Fibroblast of lung (primary cell): ENCODE measurements around the gene ZNF543. TPM values are rescaled to one million over a fixed set of nuclear protein-coding genes. Genes with fewer than 3 reads are reported as not detected.

Source experiments
- DNase-seq, 2 donors: peaks; one replicate each; pipeline versions ENCODE4 v3.0.0 to v3.0.0-alpha.2; 2010; ENCODE audit warnings: low read depth in 2 of 2
- H2AFZ ChIP-seq: 2 replicates; pipeline ENCODE4 v1.5.1; 2012; ENCODE audit warnings: low read length, control low read depth, inconsistent platforms
- H3K27ac ChIP-seq: 2 replicates; pipeline ENCODE4 v1.5.1; 2011; ENCODE audit warnings: low read length, control low read depth; ENCODE audit not compliant: insufficient read depth
- H3K27me3 ChIP-seq: 2 replicates; pipeline ENCODE4 v1.5.1; 2011; ENCODE audit warnings: mild to moderate bottlenecking, low read length; ENCODE audit not compliant: control insufficient read depth, insufficient read depth
- H3K36me3 ChIP-seq: 2 replicates; pipeline ENCODE4 v1.5.1; 2011; ENCODE audit warnings: low read length; ENCODE audit not compliant: control insufficient read depth, insufficient read depth
- H3K4me1 ChIP-seq: 2 replicates; pipeline ENCODE4 v1.5.1; 2011; ENCODE audit warnings: low read length; ENCODE audit not compliant: control insufficient read depth, insufficient read depth; ENCODE audit errors: extremely low read depth
- H3K4me2 ChIP-seq: 2 replicates; pipeline ENCODE4 v1.5.1; 2011; ENCODE audit warnings: low read length, control low read depth; ENCODE audit not compliant: insufficient read depth; ENCODE audit errors: extremely low read depth
- H3K4me3 ChIP-seq, 4 experiments: fragments of 200-600 bp in 1 of 4; sonication (generic) in 1 of 4; replicated peaks in 1 of 4; 2 replicates each; pipeline ENCODE4 v1.5.1; 2011 to 2016; ENCODE audit warnings: low read length in 4 of 4, low read depth in 3 of 4, mild to moderate bottlenecking in 3 of 4, control low read depth in 2 of 4, inconsistent platforms in 1 of 4, mixed read lengths in 1 of 4; ENCODE audit not compliant: insufficient read depth in 1 of 4; ENCODE audit errors: control extremely low read depth in 1 of 4
- H3K79me2 ChIP-seq: 2 replicates; pipeline ENCODE4 v1.5.1; 2012; ENCODE audit warnings: mild to moderate bottlenecking, low read length, inconsistent platforms; ENCODE audit not compliant: control insufficient read depth, insufficient read depth
- H3K9ac ChIP-seq: 2 replicates; pipeline ENCODE4 v1.5.1; 2011; ENCODE audit warnings: mild to moderate bottlenecking, low read length, control low read depth; ENCODE audit not compliant: insufficient read depth
- H3K9me3 ChIP-seq: 2 replicates; pipeline ENCODE4 v1.5.1; 2012; ENCODE audit warnings: low read depth, low read length; ENCODE audit not compliant: control insufficient read depth, insufficient read depth
- H4K20me1 ChIP-seq: 2 replicates; pipeline ENCODE4 v1.5.1; 2011; ENCODE audit warnings: low read length; ENCODE audit not compliant: control insufficient read depth, insufficient read depth; ENCODE audit errors: extremely low read depth
- EZH2 ChIP-seq: IDR thresholded peaks from 2 replicates; pipeline ENCODE4 v1.5.1; 2012; ENCODE audit warnings: low read length, control low read depth, mild to moderate bottlenecking; ENCODE audit errors: missing control alignments
- polyA plus RNA-seq, 2 donors: library from polyadenylated mRNA; depleted of rRNA in 1 of 2; stranded (reverse) in 1 of 2; unstranded in 1 of 2; fragments of >200 nt; gene quantifications; 2 replicates each; pipeline ENCODE4 v1.2.1, GENCODE V29; 2011 to 2012; ENCODE audit warnings: missing spikeins in 1 of 2
- total RNA-seq: library from RNA; depleted of rRNA; stranded (reverse); fragments of >200 nt; gene quantifications from 2 replicates; pipeline ENCODE4 v1.2.1, GENCODE V29; 2014
- TF ChIP-seq, protein P1 (sequence below), 2 donors: IDR thresholded peaks in 1 of 2; conservative IDR thresholded peaks in 1 of 2; 1 replicate in 1 of 2; 2 replicates in 1 of 2; pipeline ENCODE4 v1.5.1; 2011 to 2012; ENCODE audit warnings: low read length in 2 of 2, control low read depth in 1 of 2, inconsistent platforms in 1 of 2, low read depth in 1 of 2, mild to moderate bottlenecking in 1 of 2

The ZNF543 gene
- total and polyA plus RNA-seq, 2 donors (not counting 1 experiment from before 2014, with no cell fraction given) = 2.8 to 12.9 TPM

- H3K36me3 ChIP-seq = peaks cover 9% of the 10 kb centered on the region
- peak within 1 kb of the TSS; percentile 96 for H3K9ac ChIP-seq
- H3K27ac ChIP-seq = peak within 1 kb of the TSS; percentile 99
- H3K4me1 ChIP-seq = peaks cover 6% of the 10 kb centered on the region
- peak within 1 kb of the TSS; percentile 72 to 98 (median 93) for H3K4me3 ChIP-seq
- H3K9me3 ChIP-seq = no peaks in the 10 kb centered on the region
- H3K79me2 ChIP-seq = peaks cover 48% of the 10 kb centered on the region
- H2AFZ ChIP-seq = peak within 1 kb of the TSS; percentile 47
- peak within 1 kb of the TSS; percentile 99 for H3K4me2 ChIP-seq
- no peaks in the 10 kb centered on the region for H3K27me3 ChIP-seq
- peak; percentile 97 to 98 for DNase-seq
- no peaks in the 10 kb centered on the region for H4K20me1 ChIP-seq
- TF ChIP-seq, protein P1, sequence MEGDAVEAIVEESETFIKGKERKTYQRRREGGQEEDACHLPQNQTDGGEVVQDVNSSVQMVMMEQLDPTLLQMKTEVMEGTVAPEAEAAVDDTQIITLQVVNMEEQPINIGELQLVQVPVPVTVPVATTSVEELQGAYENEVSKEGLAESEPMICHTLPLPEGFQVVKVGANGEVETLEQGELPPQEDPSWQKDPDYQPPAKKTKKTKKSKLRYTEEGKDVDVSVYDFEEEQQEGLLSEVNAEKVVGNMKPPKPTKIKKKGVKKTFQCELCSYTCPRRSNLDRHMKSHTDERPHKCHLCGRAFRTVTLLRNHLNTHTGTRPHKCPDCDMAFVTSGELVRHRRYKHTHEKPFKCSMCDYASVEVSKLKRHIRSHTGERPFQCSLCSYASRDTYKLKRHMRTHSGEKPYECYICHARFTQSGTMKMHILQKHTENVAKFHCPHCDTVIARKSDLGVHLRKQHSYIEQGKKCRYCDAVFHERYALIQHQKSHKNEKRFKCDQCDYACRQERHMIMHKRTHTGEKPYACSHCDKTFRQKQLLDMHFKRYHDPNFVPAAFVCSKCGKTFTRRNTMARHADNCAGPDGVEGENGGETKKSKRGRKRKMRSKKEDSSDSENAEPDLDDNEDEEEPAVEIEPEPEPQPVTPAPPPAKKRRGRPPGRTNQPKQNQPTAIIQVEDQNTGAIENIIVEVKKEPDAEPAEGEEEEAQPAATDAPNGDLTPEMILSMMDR (conservative IDR thresholded peaks at IDR 0.05 in 1 of 2, IDR thresholded peaks at IDR 0.05 in 1 of 2; ENCODE audit: low read depth in 1 of 2, low read length in 2 of 2) = no peak
- TF ChIP-seq EZH2 = no peak
Observed at GRCh38 chr19:57280165-57280961, 39.9 kb upstream of the ZNF543 start, which contains the start of gene ZNF460. Gene ZNF460 (plus strand): TSS chr19:57280485. CDS start chr19:57280807, 322 bp downstream.

- peak; percentile 9 to 15 for DNase-seq
- H3K27ac ChIP-seq = peak overlapping the region; percentile 99
- TF ChIP-seq, protein P1 (conservative IDR thresholded peaks at IDR 0.05 in 1 of 2, IDR thresholded peaks at IDR 0.05 in 1 of 2; ENCODE audit: low read depth in 1 of 2, low read length in 2 of 2) = no peak
- no peak for TF ChIP-seq EZH2
- peak overlapping the region; percentile 96 for H3K9ac ChIP-seq
- no peak overlapping the region for H2AFZ ChIP-seq
- H3K27me3 ChIP-seq = no peaks in the 10 kb centered on the region
- H3K4me2 ChIP-seq = peak overlapping the region; percentile 99
- H3K4me1 ChIP-seq = peaks cover 6% of the 10 kb centered on the region
- H4K20me1 ChIP-seq = no peaks in the 10 kb centered on the region
- H3K36me3 ChIP-seq = peaks cover 9% of the 10 kb centered on the region
- H3K4me3 ChIP-seq = peak overlapping the region; percentile 72 to 98 (median 93)
- no peaks in the 10 kb centered on the region for H3K9me3 ChIP-seq
- H3K79me2 ChIP-seq = peaks cover 55% of the 10 kb centered on the region
Observed at GRCh38 chr19:57280962-57281400, 39.3 kb upstream of the ZNF543 start.

DNA sequence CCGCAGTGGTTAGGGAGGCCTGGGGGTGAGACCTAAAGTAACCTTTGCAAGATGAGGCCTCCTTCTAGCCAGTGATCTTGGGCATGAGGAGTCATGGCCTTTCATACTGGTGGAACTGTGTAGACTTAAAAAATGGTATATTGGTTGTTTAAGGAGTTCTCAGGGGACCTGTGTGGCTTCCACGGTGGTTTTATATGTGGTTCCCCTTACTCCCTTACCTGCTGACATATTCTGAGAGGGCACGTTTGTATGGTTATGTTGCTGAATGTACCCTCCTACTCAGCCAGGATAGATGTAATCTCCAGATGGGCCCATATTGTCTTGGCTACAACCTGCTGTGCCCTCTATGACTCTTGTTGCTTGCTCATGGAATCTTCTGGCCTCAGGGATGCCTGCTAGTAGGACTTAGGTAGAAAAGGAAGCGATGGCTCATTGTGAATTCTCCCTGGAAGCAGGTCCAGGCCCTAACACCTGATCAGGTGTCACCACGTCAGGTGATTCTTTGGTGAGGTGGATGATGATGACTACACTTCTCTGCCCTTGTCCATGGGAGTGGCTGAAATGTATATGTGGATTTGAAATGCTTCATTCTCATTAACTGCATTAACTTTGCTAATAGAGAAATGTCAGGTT is 38.1 kb upstream of the ZNF543 start:
- Histone ChIP-seq H3K36me3 (peaks cover 12% of the 10 kb centered on the region), H4K20me1 (no peaks in the 10 kb centered on the region), H3K9ac (no peak overlapping the region)

More for the DNA sequence above, 38.1 kb upstream of the ZNF543 start:
- Histone ChIP-seq H3K79me2 (peaks cover 63% of the 10 kb centered on the region), H2AFZ (no peak overlapping the region), H3K9me3 (no peaks in the 10 kb centered on the region), H3K4me2 (peak overlapping the region; percentile 72), H3K4me3 (peak overlapping the region; percentile 24 to 98 (median 84)), H3K27me3 (no peaks in the 10 kb centered on the region), H3K27ac (no peak overlapping the region), H3K4me1 (peaks cover 6% of the 10 kb centered on the region)
- TF ChIP-seq, protein P1 (conservative IDR thresholded peaks at IDR 0.05 in 1 of 2, IDR thresholded peaks at IDR 0.05 in 1 of 2; ENCODE audit: low read depth in 1 of 2, low read length in 2 of 2) = no peak
- TF ChIP-seq EZH2 = no peak
- no peak for DNase-seq
